WERI-Rb-1 (cell line): ENCODE measurements around the gene SIGLEC6.

ENCODE experiments used
- DNase-seq: peaks from one replicate; pipeline ENCODE4 v3.0.0-alpha.2; 2020
- H3K27ac ChIP-seq: fragments of 250-450 bp; sonication (Bioruptor Pico); 2 replicates; pipeline ENCODE4 v1.5.1; 2020; ENCODE audit warnings: mild to moderate bottlenecking, moderate library complexity
- H3K27me3 ChIP-seq: fragments of 250-450 bp; sonication (Bioruptor Pico); 2 replicates; pipeline ENCODE4 v1.5.1; 2021; ENCODE audit warnings: mild to moderate bottlenecking, low read depth, moderate library complexity; ENCODE audit not compliant: insufficient read depth, severe bottlenecking
- H3K36me3 ChIP-seq: fragments of 250-450 bp; sonication (Bioruptor Pico); 2 replicates; pipeline ENCODE4 v1.5.1; 2020; ENCODE audit warnings: mild to moderate bottlenecking, moderate library complexity
- H3K4me3 ChIP-seq: 2 replicates; pipeline ENCODE4 v1.5.1; 2011; ENCODE audit warnings: low read depth, mild to moderate bottlenecking, control low read depth, low read length
- H3K9me3 ChIP-seq: fragments of 250-450 bp; sonication (Bioruptor Pico); 2 replicates; pipeline ENCODE4 v1.5.1; 2021; ENCODE audit warnings: mild to moderate bottlenecking, moderate library complexity; ENCODE audit not compliant: severe bottlenecking
- TF ChIP-seq, protein P1 (sequence below): IDR thresholded peaks from 2 replicates; pipeline ENCODE4 v1.5.1; 2011; ENCODE audit warnings: low read depth, mild to moderate bottlenecking, control low read depth, inconsistent platforms, low read length

SIGLEC6 gene

DNA sequence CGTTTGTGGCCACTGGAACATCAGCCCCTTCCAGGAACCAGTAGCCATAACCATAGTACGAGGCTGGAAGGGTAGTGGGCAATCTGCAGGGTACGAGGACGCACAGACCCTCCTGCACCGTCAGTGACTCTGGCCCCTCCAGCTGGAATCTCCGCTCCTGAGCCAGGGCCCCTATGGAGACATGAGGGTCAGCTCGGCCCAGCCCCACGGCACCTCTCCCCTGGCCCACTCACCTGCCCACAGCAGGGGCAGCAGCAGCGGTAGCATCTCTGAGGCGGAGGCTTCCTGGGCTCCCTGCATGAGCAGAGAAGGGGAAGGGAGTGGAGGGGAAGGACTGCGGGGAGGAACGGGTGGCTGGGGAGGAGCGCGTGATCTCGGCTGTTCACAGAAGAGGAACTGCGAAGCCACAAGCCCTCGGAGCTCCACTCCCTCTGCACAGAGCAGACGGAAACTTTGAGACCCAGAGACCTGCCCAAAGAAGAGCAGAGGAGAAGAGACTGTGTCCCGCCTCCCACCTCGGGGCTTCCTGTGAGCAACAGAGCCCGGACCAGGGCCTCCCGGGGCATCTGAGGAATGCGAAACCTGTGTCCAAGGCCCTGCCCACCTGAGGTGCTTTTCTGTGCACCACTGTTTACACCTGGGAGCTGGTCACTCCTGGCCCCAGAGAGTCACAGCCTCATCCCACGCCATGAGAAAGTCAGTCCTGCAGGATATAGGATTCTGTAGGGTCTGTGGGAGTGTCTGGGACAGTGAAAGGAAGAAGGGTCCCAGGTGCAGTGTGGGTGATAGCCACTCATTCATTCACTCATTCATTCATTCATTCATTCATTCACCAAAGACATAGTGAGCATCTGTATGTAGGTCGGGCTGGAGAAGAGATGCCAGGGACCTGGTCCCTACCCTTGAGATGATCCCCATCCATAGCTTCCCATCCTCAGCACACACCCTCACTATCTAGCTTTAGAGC is at the start of gene SIGLEC6:
TSS of gene SIGLEC6 (minus strand) at position 322 of the 967 bp plus-strand sequence. CDS start at position 300, 22 bp downstream.
- Histone ChIP-seq H3K9me3 (no peaks in the 10 kb centered on the region), H3K4me3 (no peak within 1 kb of the TSS), H3K27me3 (peaks cover 90% of the 10 kb centered on the region), H3K27ac (no peak within 1 kb of the TSS), H3K36me3 (no peaks in the 10 kb centered on the region)
- no peak for DNase-seq
- TF ChIP-seq, protein P1, sequence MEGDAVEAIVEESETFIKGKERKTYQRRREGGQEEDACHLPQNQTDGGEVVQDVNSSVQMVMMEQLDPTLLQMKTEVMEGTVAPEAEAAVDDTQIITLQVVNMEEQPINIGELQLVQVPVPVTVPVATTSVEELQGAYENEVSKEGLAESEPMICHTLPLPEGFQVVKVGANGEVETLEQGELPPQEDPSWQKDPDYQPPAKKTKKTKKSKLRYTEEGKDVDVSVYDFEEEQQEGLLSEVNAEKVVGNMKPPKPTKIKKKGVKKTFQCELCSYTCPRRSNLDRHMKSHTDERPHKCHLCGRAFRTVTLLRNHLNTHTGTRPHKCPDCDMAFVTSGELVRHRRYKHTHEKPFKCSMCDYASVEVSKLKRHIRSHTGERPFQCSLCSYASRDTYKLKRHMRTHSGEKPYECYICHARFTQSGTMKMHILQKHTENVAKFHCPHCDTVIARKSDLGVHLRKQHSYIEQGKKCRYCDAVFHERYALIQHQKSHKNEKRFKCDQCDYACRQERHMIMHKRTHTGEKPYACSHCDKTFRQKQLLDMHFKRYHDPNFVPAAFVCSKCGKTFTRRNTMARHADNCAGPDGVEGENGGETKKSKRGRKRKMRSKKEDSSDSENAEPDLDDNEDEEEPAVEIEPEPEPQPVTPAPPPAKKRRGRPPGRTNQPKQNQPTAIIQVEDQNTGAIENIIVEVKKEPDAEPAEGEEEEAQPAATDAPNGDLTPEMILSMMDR, result no peak

GRCh38 chr19:51576850-51577249 is 45.4 kb upstream of the SIGLEC6 start:
- no peak for DNase-seq
- Histone ChIP-seq H3K27me3 (no peaks in the 10 kb centered on the region), H3K4me3 (no peak overlapping the region), H3K27ac (no peak overlapping the region), H3K36me3 (peaks cover 26% of the 10 kb centered on the region), H3K9me3 (no peaks in the 10 kb centered on the region)
- TF ChIP-seq, protein P1, result no peak

- H3K4me3 ChIP-seq, result no peak overlapping the region
- no peak overlapping the region for H3K27ac ChIP-seq
- H3K27me3 ChIP-seq, result peaks cover 10% of the 10 kb centered on the region
- TF ChIP-seq, protein P1, result no peak
- H3K36me3 ChIP-seq, result peaks cover 19% of the 10 kb centered on the region
- peaks cover 5% of the 10 kb centered on the region for H3K9me3 ChIP-seq
- DNase-seq, result no peak
Measured at GRCh38 chr19:51573331-51573730, 41.9 kb upstream of the SIGLEC6 start.

DNA sequence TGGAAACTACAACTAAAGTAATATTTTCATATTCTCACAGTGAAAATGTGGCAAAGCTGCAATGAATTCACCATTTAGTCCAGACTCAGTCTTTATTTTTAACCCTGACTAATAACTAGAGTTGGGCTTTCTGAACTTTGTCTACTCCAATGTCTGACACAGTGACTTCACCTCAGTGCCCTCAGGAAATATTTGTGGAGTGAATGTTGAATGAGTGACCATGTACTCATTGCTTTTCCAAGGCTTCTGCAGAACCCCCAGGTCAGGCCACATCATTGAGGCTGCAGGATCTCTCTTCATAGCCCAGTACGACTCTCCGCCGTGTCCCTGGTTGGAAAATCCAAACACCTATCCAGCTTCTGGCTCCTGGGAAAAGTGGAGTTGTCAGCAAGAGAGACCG is 41.4 kb upstream of the SIGLEC6 start:
- peaks cover 5% of the 10 kb centered on the region for H3K9me3 ChIP-seq
- TF ChIP-seq, protein P1, result no peak
- DNase-seq, result no peak
- no peak overlapping the region for H3K27ac ChIP-seq
- H3K27me3 ChIP-seq, result peaks cover 14% of the 10 kb centered on the region
- H3K4me3 ChIP-seq, result no peak overlapping the region
- H3K36me3 ChIP-seq, result peaks cover 19% of the 10 kb centered on the region

DNA sequence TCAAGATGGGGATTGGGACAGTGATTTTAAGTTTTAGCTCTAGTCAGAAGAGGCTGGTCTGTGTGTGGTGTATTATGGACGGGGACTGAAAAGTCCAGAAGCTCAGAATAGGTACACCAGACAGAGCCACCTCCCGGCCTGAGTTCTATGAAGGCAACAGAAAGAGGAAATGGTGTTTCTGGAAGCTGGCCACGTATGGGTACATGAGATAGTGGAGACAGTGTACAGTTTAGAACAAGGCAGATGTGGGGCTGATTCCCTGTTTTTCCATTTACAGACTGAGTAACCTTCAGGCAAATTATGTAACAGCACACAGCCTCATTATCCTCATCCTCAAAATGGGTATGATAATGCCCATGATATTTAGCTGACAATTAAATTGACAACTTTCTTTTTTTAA is 40.9 kb upstream of the SIGLEC6 start:
- no peak for DNase-seq
- Histone ChIP-seq H3K27ac (no peak overlapping the region), H3K27me3 (peaks cover 19% of the 10 kb centered on the region), H3K9me3 (peaks cover 5% of the 10 kb centered on the region), H3K4me3 (no peak overlapping the region), H3K36me3 (peaks cover 19% of the 10 kb centered on the region)
- TF ChIP-seq, protein P1, result no peak
